HG03565 (cell line): ENCODE measurements around the gene KIAA1586.

Source experiments
- ATAC-seq: cut with Tn5 transposase; IDR thresholded peaks from one replicate; pipeline ENCODE4 v1.9.1; 2021; ENCODE audit warnings: mild to moderate bottlenecking, moderate library complexity; ENCODE audit not compliant: unreplicated experiment

Gene KIAA1586

GRCh38 chr6:57102976-57103375 lies 56.5 kb downstream of the KIAA1586 start:
- ATAC-seq: no peak

- no peak for ATAC-seq
Observed at GRCh38 chr6:57104336-57104735, 57.8 kb downstream of the KIAA1586 start.
